ENCODE results near the gene LYST. TPM values are rescaled to one million over a fixed set of nuclear protein-coding genes. Genes with fewer than 3 reads are reported as not detected.
A peak's percentile ranks its signal among the peaks of the same experiment; 100 is the strongest.
"Not testable (repeated sequence)": the region's sequence is repeated elsewhere in the genome, so short reads cannot be mapped to it uniquely, and the experiment has no call there.

The LYST gene
- total RNA-seq, 2 donors from 2014 or later, result 10.7 to 16.2 TPM

DNA sequence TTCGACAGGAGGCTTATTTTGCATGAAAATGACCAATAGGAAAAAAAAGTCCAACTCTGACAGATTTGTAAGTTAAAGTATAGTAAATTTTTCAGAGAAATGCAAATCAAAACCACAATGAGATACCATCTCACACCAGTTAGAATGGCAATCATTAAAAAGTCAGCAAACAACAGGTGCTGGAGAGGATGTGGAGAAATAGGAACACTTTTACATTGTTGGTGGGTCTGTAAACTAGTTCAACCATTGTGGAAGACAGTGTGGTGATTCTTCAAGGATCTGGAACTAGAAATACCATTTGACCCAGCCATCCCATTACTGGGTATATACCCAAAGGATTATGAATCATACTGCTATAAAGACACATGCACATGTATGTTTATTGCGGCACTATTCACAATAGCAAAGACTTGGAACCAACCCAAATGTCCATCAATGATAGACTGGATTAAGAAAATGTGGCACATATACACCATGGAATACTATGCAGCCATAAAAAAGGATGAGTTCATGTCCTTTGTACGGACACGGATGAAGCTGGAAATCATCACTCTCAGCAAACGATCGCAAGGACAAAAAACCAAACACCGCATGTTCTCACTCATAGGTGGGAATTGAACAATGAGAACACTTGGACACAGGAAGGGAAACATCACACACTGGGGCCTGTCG lies 80.3 kb downstream of the LYST start:
- intact Hi-C loops (cut with DNase I), result loop anchor here in 1 of 2 donors (10.0 kb wide), 1 partner anchor 272 kb away; no protein-coding TSS in a partner anchor

DNA sequence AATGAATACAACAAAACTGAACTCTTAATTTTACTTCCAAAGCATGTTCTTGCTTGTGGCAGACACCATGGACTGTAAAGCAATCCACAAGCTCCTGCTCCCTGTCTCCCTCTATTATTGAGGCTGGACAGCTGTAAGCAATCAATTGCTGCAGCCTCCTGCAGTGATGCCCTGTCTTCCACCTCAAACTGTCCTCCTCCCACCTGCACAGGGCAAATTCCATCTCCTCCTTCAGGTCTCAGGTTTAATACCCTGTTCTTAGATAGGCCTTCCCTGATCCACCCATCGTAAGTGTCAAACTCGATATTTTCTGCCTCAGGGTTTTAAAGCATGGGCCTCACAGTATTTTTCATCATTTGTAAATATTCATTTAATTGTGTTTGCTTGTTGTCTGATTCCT lies 81.8 kb downstream of the LYST start:
- intact Hi-C loops (cut with DNase I), result loop anchor here (5.0 to 10.0 kb wide), 2 partner anchors 270 to 273 kb away; no protein-coding TSS in a partner anchor
- ATAC-seq (no peak), DNase-seq (no peak)

More for the DNA sequence above, 80.3 kb downstream of the LYST start:
- DNase-seq, ATAC-seq: not testable (repeated sequence)

DNA sequence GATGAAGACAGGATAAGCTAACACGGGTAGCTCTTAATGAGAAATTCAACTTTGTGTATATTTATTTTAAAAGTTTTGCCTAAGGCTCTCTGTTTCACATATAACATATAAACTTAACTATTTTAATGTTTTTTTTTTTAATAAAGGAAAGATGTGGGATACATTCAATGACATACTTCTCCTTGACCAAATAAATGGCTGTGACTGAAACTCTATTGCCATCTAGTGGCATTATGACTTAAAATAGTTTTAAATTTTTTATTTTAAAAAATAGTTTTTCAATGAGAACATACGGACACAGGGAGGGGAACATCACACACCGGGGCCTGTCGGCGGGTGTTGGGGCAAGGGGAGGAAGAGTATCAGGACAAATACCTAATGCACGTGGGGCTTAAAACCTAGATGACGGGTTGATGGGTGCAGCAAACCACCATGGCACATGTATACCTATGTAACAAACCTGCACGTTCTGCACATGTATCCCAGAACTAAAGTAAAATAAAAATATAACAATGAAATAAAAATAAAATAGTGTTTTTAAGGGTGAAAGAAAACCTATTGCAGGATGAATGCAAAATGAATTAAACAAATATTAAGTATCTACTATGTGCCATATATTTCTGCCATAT lies 83.4 kb downstream of the LYST start:
- intact Hi-C loops (cut with DNase I), result loop anchor here (5.0 to 10.0 kb wide), 2 partner anchors 268 to 271 kb away; no protein-coding TSS in a partner anchor
- no peak for DNase-seq
- ATAC-seq, result no peak

DNA sequence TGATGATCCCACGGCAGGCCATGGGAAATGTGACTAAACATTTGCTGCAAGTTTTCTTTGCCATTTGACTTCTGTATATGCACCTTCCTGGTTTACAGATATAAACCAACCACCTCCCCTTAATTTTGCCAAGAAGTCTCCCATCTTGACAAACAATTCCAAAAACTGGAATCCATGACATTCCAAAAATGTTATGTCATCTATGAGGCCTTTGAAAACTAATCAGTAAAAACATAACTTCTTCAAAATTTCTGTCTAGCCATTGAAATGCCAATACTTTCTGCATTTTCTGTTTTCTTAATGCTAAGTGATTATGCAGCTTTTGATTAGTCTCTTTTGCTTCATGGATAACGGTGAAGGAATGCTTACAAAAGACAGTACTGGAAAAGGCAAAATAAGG lies 84.1 kb downstream of the LYST start:
- DNase-seq (no peak), ATAC-seq (no peak)
- intact Hi-C loops (cut with DNase I), result loop anchor here (5.0 to 10.0 kb wide), 2 partner anchors 268 to 270 kb away; no protein-coding TSS in a partner anchor

DNA sequence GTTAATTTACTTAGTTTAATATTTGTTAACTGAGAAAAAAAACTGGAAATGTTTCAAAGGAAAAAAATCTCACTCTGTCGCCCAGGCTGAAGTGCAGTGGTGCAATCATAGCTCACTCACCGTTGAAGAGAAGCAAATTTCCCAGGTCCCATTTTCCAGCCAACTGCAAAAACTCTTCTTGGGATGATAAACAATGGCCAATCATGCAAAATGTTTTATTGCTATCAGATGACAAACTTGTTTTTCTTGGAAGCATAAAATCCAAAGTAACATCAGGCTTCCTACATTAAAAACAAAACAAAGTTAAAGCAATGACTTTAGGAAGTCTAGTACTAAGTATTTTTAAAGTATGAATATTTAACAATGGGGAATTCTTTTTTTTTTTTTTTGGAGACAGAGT lies 84.9 kb downstream of the LYST start:
- intact Hi-C loops (cut with DNase I), result loop anchor here (5.0 to 10.0 kb wide), 2 partner anchors 267 to 270 kb away; no protein-coding TSS in a partner anchor
- ATAC-seq, result no peak
- no peak for DNase-seq

DNA sequence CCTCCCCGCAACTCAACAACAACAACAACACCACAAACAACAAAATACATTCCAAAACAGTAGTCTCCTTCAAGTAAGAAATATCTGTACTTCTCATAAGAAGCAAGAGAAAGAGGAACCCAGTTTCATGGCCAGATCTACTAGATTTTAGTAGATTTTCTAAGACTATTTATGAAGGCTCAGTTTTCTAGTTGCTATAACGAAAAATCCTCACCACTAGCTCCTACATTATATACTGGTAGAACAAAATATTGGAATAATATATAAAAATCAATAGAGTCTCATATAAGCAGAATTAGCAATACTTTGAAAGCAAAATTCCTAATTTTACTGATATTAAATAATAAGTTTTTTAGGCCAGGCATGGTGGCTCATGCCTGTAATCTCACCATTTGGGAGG lies 86.9 kb downstream of the LYST start:
- DNase-seq, result no peak
- ATAC-seq, result no peak
- intact Hi-C loops (cut with DNase I), result loop anchor here (5.0 to 10.0 kb wide), 2 partner anchors 265 to 267 kb away; no protein-coding TSS in a partner anchor

DNA sequence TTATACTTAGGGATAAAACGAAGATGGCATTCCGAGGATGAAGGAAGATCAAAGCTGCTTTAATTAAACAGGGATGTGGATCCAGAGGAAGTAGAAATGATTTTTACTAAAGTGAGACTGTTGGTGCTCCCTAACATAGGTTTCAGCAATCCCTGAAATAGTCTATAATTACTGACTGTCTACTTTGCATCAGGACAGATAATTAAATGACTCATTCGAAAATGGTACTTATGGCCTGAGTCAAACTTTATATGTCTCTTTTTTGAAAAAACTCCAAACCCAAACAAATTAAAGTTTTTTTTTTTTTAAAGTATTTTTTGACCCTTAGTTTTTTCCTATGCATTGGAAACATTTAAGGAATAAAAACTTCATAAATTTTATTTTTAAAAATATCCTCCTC lies 90.3 kb downstream of the LYST start:
- intact Hi-C loops (cut with DNase I), result no loop called here
- no peak for ATAC-seq
- no peak for DNase-seq

DNA sequence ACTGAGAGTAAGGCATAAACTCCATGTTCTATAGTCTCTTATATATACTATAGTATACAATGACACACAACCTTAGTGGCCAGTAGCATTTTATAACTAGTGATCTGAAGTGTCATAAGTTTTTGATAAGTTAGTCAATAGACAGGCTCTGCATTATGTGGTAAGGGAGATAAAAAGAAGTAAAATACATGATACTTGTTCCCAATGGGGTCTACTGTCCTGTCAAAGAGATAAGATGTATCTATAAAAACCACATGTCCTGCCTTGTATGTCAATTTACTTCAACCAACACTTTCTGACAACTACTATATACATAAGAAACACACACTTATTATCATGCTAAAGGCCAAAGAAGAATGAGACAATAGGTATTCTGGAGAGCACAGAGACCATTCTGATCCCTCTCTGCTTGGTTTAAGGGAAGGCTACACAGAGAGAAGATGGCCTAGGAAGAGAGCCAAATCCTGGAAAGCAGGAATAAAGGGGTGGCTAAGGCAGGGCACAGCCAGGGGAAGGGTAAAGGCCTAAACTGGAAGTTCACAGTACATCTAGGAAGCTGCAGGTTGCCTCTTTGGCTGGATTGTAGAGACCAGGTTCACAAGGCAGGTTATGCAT lies 91.4 kb downstream of the LYST start:
- no peak for DNase-seq
- ATAC-seq, result no peak
- intact Hi-C loops (cut with DNase I), result no loop called here

DNA sequence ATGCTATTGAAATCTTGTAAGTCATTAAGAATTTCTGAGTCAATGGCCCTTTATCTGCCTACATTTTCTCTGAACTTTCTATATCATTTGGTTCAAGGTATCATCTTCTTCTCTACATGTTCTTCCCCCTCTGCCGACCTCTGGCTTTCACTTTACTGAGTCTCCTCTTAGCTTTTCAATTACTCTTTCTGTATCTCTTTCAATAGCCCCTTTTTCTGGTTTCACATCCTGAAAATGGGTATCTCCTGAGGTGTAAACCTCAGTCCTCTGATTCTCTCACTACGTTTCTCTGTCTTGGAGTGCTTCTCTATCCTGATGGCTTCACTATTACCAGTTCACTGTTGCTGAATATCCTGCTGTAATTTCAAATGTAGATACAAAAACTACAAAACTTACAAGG lies 98.9 kb downstream of the LYST start:
- no peak for ATAC-seq
- intact Hi-C loops (cut with DNase I), result no loop called here

DNA sequence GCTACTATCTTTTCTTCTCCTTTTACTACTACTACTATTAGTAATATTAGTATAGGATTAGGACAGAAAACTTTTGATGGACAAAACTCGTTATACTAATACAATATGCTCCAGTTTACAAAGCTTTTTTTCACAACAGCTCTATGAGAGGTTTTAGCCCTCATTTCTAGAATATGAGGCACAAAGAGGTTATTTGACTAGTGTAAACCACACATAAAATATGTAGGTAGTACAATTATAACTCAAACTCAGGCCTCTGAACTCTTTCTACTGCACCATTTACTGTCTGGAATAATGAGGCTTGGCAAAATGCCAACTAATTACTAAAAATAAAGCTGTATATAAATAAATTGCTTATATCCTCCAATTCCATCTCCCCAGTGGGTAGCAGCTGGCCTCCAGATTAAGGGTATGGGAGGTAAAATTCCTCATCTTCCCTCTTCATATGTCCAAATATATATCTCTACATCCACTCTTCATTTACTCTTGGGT lies 99.9 kb downstream of the LYST start:
- intact Hi-C loops (cut with DNase I), result no loop called here
- ATAC-seq, result no peak
- no peak for DNase-seq

More for the DNA sequence above, 98.9 kb downstream of the LYST start:
- DNase-seq, result no peak

DNA sequence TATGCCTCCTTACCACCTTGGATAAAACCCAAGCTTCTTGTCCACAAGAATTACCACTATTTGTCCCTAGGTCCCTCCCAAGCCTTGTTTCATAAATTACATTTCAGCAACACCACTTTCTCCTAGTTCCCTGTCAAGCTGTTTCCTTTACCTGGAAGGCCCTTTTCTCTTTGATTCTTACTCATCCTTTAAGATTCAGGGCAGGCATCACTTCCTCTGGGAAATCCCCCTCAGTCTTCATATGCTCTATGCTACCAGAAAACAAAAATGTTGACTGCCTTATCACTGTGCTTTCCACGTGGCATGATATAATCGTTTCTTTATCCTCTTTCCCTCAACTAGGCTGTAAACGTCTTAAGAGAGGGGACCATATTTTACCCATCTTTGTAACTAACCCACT lies 102.7 kb downstream of the LYST start:
- no peak for DNase-seq
- no peak for ATAC-seq
- intact Hi-C loops (cut with DNase I), result no loop called here

DNA sequence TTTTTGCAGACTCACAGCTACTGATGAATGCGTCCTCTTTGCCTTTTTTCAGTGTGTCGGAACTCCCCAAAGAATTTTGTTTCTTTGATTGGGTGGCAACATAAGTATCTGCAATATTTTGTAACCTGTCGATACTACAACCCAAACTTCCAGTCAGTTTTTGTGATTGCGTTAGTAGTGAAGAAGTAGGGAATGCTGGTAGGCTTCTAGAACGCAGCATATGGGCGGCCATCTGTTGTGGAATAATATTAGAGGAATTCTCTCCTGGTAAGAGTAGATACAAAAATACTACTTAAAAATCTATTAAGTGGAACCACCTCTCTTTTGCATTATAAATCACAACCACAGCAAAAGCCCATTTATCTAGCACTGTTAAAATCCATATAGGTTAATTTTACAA lies 107.4 kb downstream of the LYST start:
- intact Hi-C loops (cut with DNase I), result no loop called here
- no peak for DNase-seq
- ATAC-seq, result no peak

DNA sequence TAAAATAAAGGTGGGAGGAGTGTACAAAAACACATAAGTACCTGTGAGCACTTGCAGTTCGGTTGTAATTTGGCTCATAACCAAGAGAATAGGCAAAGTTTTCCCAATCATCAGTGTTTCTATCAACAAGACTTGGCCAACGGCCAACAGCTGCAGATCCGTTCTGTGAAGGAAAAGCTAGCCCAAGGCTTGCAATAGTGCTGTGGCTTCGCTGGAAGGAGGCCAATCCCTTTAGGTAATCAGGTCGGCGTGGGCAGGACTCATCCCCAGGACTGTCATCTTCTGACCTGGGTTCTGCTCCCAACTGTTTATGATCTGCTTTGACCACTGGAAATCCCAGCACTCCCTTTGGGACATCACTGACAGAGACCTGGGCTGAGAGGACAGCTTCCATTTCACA lies 107.8 kb downstream of the LYST start:
- DNase-seq, result no peak
- intact Hi-C loops (cut with DNase I), result no loop called here
- ATAC-seq, result peak in 1 of 2 donors; percentile 19

DNA sequence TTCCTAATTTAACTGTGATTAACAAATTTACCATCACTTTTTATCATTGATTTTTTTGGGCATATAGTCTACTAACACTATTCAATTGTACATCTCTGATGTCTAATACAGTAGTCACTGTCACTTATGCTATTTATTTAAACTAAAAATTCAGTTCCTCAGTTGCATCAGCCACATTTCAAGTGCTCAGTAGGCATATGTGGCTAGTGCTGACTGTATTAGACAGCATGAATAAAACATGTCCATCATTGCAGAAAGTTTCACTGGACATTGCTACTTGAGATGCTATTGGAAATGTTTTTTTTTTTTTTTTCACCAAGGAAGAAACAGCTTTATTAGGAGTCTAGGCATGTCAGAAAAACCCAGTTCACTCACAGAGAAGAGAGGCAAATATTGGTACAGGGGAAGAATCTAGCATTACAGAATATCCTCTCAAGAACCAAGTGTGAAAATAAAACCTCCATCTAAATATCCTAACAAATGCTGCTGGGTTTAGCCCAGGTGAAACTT lies 109.1 kb downstream of the LYST start:
- no peak for DNase-seq
- intact Hi-C loops (cut with DNase I), result no loop called here
- no peak for ATAC-seq

DNA sequence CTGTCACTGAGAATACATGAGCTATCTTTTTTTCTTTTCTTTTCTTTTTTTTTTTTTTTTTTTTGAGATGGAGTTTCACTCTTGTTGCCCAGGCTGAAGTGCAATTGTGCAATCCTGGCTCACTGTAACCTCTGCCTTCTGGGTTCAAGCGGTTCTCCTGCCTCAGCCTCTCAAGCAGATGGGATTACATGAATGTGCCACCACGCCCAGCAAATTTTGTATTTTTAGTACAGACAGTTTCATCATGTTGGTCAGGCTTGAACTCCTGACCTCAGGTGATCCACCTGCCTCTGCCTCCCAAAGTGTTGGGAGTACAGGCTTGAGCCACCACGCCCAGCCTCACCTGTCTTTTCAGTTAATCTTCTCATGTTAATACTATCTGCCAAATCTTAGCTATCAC lies 112.5 kb downstream of the LYST start:
- intact Hi-C loops (cut with DNase I); DNase-seq; ATAC-seq: not testable (repeated sequence)

DNA sequence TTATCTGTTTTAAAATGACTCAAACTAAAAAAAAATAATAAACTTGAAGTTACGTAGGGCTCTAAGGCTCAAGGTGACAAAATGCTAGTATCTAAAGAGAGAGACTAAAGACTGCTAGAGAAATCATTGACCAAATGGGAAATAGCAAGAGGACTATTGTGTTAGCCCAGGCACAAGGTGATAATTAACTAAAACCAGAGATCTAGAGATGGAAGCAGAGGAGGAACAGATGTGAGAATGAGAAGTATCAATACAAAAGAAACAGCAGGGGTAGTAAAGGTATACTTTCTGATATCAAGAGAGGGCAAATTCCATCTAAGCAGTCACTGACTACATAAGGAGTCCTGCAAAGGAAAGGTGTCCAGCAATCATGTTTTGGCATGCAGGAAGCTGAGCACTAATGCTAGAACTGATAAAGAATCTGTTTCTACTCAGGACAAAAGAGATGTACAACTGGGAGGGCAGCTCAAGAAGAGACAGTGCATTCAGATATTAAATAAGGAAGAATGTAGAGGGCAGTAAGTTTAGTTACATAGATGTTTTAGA lies 116.9 kb downstream of the LYST start:
- intact Hi-C loops (cut with DNase I), result no loop called here
- DNase-seq (no peak), ATAC-seq (no peak)

DNA sequence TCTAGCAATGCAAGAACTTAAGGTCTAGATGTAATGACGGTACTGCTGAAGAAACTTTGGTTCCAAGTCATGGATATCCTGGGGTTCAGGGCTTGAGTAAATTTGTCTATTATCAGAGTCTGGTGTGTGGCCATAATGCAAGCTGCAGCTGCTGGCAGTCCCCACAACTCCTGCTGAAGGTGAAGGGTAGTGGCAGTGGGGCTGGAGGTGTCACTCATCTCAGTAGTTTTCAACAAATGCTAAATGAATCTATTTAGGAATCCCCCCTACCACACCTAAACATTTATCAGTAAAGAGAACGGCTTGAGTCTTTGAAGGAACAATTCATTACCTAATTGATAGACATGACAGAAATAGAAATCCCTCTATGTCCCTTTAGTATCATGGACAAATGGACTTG lies 118.0 kb downstream of the LYST start:
- intact Hi-C loops (cut with DNase I), result no loop called here
- no peak for DNase-seq
- no peak for ATAC-seq

DNA sequence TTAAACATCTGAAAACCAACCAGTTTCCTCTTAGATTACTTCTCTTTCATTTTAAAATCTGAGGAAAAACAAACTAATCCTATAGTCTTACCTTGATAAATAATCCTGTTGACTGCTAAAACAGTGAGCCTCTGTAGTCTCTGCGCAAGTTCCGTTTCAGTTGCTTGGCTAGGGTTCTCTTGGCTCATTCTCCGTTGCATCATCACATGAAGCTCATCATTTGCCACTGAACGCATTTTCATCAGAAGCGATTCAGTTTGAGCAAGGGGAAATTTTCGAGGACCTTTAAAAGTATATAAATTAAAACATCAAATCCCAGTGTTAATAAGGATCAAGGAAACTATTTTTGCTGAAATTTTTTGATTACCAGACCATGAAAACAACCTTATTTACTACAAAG lies 120.5 kb downstream of the LYST start:
- DNase-seq, result no peak
- ATAC-seq, result no peak
- intact Hi-C loops (cut with DNase I), result no loop called here

DNA sequence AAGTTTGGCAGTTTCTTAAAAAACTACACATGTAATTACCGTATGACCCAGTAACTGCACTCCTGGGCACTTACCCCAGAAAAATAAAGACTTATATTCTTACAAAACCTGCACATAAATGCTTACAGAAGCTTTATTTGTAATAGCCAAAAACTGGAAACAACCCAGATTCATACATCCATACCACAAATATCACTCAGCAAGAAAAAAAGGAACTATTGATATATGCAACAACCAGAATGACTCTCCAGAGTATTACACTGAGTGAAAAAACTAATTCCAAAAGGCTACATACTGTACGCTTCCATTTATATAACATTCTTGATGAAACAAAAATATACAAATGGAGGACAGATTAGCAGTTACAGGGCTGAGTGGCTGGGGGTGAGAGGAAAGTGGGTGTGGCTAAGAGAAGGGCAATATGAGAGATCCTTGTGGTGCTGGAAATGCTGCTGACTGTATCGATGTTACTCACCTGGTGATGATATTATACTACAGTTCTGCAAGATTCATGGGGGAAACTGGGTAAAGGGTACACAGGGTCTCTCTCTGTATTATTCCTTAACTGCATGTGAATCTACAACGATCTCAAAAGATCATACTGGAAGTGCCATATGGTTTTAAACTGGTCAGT lies 121.1 kb downstream of the LYST start:
- intact Hi-C loops (cut with DNase I), result no loop called here
- DNase-seq, result no peak
- ATAC-seq, result no peak

Measured in left cardiac atrium (tissue), 4 donors.